Osteocyte (in vitro differentiated cells): Measurements from ENCODE around the gene IL22RA1. TPM values are rescaled to one million over a fixed set of nuclear protein-coding genes. Genes with fewer than 3 reads are reported as not detected.

Experiments used
- DNase-seq: peaks from one replicate; pipeline ENCODE4 v3.0.0; 2021; ENCODE audit warnings: mixed read lengths; ENCODE audit not compliant: unreplicated experiment; ENCODE audit errors: extremely low spot score
- H3K27ac Mint-ChIP-seq: one replicate; pipeline ENCODE4 v1.8.0; 2021; ENCODE audit warnings: mild to moderate bottlenecking, mixed read lengths; ENCODE audit not compliant: unreplicated experiment
- H3K27me3 Mint-ChIP-seq: one replicate; pipeline ENCODE4 v1.8.0; 2021; ENCODE audit warnings: mixed read lengths; ENCODE audit not compliant: unreplicated experiment
- H3K36me3 Mint-ChIP-seq: one replicate; pipeline ENCODE4 v1.8.0; 2021; ENCODE audit warnings: mixed read lengths; ENCODE audit not compliant: unreplicated experiment
- H3K4me1 Mint-ChIP-seq: one replicate; pipeline ENCODE4 v1.8.0; 2021; ENCODE audit warnings: mixed read lengths; ENCODE audit not compliant: unreplicated experiment
- H3K4me3 Mint-ChIP-seq: one replicate; pipeline ENCODE4 v1.8.0; 2021; ENCODE audit warnings: mild to moderate bottlenecking, moderate library complexity, mixed read lengths; ENCODE audit not compliant: unreplicated experiment
- H3K9me3 Mint-ChIP-seq: one replicate; pipeline ENCODE4 v1.8.0; 2021; ENCODE audit warnings: mixed read lengths; ENCODE audit not compliant: unreplicated experiment
- CTCF ChIP-seq: fragments of 200-600 bp; sonication (generic); IDR thresholded peaks from 2 replicates; pipeline ENCODE4 v1.5.0; 2021; ENCODE audit warnings: antibody characterized with exemption, mild to moderate bottlenecking, moderate library complexity
- total RNA-seq: library from RNA; stranded (reverse); gene quantifications from 2 replicates; pipeline ENCODE4 v1.2.1, GENCODE V29; 2021

IL22RA1 gene
- total RNA-seq, 1 donor from 2014 or later: not detected

GRCh38 chr1:24075946-24076345 is 67.0 kb downstream of the IL22RA1 start:
- Mint-ChIP-seq H3K27me3 (no peaks in the 10 kb centered on the region), H3K36me3 (no peaks in the 10 kb centered on the region), H3K4me1 (peaks cover under 1% of the 10 kb centered on the region), H3K4me3 (no peak overlapping the region), H3K9me3 (no peaks in the 10 kb centered on the region), H3K27ac (no peak overlapping the region)
- DNase-seq: no peak
- no peak for TF ChIP-seq CTCF

GRCh38 chr1:24075590-24075854 is 67.4 kb downstream of the IL22RA1 start:
- no peaks in the 10 kb centered on the region for H3K9me3 Mint-ChIP-seq
- no peak overlapping the region for H3K27ac Mint-ChIP-seq
- no peaks in the 10 kb centered on the region for H3K36me3 Mint-ChIP-seq
- peaks cover 2% of the 10 kb centered on the region for H3K4me1 Mint-ChIP-seq
- no peaks in the 10 kb centered on the region for H3K27me3 Mint-ChIP-seq
- DNase-seq: no peak
- no peak for TF ChIP-seq CTCF
- no peak overlapping the region for H3K4me3 Mint-ChIP-seq

- no peak for DNase-seq
- no peaks in the 10 kb centered on the region for H3K27me3 Mint-ChIP-seq
- H3K4me3 Mint-ChIP-seq: no peak overlapping the region
- TF ChIP-seq CTCF: no peak
- no peaks in the 10 kb centered on the region for H3K36me3 Mint-ChIP-seq
- H3K9me3 Mint-ChIP-seq: no peaks in the 10 kb centered on the region
- H3K4me1 Mint-ChIP-seq: peaks cover 2% of the 10 kb centered on the region
- no peak overlapping the region for H3K27ac Mint-ChIP-seq
These were observed 67.9 kb downstream of the IL22RA1 start for GRCh38 chr1:24074817-24075589.

GRCh38 chr1:24074196-24074595 is 68.7 kb downstream of the IL22RA1 start:
- no peak for TF ChIP-seq CTCF
- peaks cover under 1% of the 10 kb centered on the region for H3K27me3 Mint-ChIP-seq
- H3K4me3 Mint-ChIP-seq: no peak overlapping the region
- no peak for DNase-seq
- H3K36me3 Mint-ChIP-seq: no peaks in the 10 kb centered on the region
- H3K9me3 Mint-ChIP-seq: no peaks in the 10 kb centered on the region
- no peak overlapping the region for H3K27ac Mint-ChIP-seq
- H3K4me1 Mint-ChIP-seq: peaks cover 2% of the 10 kb centered on the region

GRCh38 chr1:24071941-24072340 is 71.0 kb downstream of the IL22RA1 start:
- H3K4me3 Mint-ChIP-seq: no peak overlapping the region
- H3K9me3 Mint-ChIP-seq: no peaks in the 10 kb centered on the region
- DNase-seq: no peak
- no peak for TF ChIP-seq CTCF
- no peaks in the 10 kb centered on the region for H3K36me3 Mint-ChIP-seq
- H3K4me1 Mint-ChIP-seq: peaks cover 2% of the 10 kb centered on the region
- H3K27me3 Mint-ChIP-seq: peaks cover 6% of the 10 kb centered on the region
- no peak overlapping the region for H3K27ac Mint-ChIP-seq
